ENCODE results near the gene CCDC68.

CCDC68 gene

DNA sequence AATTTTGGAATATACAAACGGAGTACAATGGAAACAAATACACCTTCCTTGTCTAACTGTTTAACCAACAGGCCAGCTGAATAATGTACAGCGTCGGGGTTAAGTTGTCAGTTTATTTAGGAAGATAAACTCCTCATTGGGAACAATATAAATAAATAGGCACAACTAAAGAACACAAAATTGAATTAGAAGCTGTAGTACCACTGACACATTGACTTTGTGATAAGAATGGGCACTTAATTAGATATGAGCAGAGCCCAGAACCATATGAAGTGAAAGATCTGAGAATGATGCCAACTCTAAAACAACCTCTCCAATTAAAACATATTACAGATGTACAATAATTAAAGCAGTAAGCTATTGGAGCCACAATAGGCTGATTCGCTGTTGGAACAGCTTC lies 44.4 kb downstream of the CCDC68 start:
- DNase-seq: no peak

DNA sequence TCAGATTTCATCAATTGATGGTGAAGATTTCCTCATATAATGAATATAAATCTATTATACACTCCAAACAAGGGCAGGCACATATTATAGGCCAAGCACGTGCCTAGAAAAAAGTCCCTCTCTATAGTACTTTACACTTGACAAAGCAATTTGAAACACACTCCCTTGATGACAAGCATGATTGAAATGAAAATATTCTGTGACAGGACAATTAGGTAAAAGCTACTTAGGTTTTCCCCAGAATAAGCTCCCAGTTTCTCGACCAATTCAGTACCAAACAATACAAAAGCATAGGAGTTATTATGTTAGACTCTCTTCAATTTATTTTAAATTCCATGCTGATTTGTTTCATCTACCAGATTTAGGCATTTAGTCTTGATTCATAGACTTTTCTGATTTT lies 47.7 kb downstream of the CCDC68 start:
- DNase-seq: no peak

DNA sequence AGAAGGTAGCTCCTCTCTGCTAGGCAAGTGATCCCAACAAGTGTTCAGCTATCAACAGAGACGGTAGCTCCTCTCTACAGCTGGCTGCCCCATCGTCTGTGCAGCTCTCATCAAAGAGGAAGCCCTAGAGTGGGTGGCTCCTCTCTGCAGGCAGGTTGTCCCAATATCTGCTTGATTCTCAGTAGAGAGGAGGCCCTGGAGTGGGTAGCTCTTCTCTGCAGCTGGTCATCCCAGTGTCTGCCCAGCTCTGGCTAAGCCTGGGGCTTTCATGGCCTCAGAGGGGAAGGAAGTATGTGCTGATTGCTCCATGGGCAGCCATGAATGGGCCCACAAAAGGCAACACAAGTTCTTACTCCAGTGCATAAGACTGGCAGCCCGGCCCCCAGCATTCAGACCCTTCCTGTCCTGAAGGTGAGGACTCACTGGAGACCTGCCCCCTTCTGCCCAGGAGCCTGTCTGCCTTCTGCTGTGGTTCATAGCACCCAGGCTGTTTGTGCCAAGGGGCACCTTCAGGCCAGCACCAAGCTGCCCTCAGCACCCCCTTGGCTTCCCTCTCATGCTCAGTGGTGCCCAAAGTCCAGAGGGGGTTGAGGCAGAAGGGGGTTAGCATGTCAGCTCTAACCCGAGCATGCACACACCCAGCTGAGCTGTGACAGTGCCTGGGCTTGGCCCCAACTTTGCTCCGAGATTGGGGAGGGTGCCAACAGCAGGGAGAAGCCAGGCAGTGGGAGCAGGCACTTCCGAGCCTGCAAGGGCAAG lies 48.9 kb downstream of the CCDC68 start:
- no peak for DNase-seq

DNA sequence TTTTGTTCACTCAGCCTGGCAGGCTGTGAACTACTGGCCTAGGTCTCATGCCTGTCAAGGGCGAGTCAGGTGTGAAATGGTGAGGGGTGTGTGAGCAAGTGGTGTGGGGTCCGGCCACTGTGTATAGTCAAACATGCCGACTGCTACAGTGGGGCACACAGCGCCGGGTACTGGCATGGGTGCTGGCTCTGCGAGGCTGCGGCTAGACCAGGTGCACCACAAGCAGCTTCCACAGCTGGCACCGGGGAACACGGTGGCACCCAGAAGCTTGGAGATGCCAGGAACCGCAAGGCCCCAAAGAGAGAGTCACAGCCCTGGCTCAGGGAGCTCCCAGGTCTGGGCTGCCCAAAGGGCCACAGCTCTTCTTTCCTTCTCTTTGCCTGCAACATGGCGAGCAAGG lies 49.7 kb downstream of the CCDC68 start:
- no peak for DNase-seq

DNA sequence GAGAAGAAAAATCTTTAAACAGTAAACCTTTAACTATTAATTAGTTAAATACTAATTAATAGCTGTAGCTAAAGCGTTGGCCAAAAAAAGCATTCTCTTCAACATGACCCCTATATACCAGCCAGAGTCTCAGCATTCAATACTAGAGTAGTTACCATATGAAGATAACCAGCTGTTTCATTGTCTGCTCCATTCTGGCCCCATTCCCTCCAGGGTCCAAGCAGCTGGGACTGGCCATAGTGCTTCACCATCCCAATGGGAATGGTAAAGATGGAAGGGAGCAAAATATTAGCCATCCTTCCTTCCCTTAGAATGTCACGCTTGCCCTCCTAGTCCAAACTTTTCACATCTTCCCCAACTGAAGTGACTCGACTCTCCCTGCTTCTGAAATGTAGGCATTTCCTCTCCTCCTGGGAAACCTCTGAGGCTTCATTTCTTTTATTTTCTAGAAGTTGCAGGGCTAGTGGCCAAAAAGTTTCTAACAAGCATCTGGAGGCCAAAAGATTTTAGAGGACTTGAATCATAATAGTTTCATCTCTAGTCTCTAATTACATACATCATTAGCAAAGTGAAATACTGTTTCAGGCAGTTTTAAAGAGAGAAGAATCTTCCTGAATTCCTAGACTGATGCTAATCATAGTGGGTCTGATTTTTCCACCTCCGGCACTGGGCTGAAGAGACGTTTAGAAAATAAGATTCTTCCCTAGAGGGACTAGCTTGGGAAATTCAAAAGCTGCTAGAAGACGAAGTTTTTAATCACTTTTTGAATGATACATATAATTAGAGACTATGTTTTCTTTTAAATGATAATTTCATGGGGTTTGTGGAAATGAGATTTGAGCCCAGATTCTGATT lies 52.7 kb downstream of the CCDC68 start:
- no peak for DNase-seq

DNA sequence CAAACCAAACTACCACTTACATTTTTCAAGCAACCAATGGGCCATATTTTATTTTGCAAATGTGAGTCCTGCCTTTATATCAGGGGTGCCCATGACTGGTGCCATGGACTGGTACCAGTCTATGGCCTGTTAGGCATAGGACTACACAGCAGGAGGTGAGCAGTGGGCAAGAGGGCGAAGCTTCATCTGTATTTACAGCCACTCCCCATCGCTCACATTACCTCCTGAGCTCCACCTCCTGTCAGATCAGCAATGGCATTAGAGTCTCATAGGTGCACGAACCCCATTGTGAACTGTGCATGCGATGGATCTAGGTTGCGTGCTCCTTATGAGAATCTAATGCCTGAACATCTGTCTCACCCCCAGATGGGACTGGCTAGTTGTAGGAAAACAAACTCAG lies 53.6 kb downstream of the CCDC68 start:
- no peak for DNase-seq

DNA sequence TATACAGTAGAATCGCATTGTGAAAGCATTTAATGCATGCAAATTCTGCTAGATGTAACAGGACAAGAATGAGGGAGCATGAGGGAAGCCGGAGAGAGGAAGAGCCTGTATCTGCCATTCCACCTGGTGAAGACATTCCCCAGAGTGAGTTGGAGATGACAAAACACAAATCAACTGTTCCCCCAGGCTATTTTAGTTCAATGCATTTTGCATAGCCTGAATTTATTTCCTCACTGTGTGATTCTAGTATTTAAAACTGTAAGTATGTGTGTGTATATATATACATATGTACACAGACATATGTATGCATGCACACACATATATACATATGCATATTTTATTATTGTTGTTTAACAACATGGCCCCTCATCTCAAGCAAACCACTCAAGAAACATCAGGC lies 54.7 kb downstream of the CCDC68 start:
- DNase-seq: no peak

DNA sequence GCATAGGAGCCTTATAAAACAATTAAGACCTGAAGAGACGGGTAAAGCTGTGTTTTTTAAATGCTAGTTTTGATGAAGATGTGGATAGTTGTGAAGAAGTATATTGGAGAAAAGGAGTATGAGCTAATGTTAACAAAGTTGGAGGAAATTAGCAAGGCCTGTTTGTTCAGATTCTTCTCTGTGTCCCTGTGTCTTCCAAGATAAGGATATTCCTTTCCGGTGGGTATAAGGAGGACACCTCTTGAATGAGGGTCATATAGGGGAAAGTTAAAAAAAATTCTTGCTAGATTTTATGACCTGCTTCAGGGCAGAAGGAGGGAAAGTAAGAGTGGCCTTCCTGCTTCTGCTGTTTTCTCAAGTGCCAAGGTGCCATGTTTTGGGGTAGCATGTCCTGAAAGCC lies 59.0 kb downstream of the CCDC68 start:
- no peak for DNase-seq

DNA sequence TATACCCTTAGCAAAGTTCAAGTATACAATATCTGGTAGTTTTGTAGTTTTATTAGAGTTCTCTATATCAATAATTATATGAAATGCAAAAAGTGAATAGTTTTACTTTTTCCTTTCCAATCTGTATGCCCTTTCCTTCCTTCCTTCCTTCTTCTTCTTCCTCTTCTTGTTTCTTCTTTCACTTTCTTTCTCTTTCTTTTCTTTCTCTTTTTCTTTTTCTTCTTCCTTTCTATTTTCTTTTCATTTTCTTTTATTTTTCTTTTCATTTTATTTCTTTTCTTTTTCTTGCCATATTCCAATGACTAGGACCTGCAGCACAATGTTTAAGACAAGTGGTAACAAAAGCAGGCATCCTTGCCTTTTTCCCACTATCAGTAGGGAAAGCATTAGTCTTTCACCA lies 59.8 kb downstream of the CCDC68 start:
- DNase-seq: no peak

DNA sequence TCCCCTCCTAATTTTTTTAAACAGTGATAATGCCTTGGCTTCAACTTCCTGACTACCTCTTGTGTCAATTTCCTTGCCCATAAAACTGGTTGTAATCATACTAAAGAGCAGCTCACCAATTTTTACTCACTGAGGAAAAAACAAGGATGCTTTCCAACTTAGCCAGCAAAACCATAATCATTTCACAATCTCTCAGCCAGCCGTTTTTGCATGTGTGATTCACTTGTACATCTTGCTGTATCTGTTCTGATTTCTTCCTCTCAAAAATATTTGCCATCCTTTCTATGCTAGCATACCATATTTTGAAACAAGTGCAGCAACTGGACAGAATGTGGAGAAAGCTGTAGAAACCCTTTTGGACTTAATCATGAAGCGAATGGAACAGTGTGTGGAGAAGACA lies 70.3 kb downstream of the CCDC68 start:
- DNase-seq: no peak

DNA sequence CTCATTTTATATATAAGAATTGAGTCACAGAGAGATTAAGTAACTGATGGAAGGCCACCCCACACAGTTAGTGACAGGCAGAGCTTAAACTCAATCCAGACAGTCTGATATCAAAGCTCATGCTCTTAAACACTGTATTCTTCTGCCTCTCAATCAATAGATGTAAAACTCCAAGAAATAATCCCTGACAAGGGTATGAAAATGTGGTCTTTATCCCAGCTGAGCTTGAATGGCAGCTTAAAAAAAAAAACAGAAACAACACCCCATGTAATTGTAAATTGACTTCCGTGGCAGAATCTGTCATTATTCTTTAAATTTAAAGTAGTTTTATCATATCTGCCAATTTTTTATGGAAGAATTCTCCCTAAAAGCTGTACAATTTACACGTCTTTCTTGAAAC lies 70.9 kb downstream of the CCDC68 start:
- no peak for DNase-seq

DNA sequence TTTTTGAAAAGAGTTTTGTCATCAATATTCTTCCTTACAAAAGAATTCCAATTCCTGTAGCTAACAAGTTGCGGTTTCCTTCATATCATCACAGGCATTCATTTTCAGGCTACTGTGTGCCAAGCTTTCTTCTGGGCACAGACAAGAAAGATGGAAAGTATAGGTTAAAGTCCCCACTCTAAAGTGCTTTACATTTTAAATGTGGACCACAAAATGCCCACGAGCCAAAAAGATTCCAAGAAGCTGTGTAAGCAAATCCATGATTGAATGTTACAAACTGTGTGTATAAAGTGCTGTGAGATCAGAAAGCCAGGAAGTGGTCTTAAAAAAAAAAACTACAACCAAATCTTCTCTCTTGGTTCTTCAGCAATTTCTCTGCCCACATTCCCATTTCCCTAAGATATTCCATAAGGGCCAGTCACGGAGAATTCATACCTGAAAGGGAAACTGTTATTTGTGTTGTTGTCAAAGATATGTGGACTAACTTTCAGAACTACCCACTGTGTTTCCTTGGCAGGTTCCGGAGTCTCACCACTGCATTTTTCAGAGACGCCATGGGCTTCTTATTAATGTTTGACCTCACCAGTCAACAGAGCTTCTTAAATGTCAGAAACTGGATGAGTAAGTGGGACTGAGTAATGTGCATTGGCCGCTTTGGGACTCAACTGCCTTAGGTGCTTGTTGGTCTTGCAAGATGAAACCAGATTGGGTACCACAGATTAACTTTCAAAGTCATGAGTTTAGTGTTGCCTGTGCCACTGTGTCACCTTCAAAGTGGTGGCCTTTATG lies 75.3 kb downstream of the CCDC68 start:
- no peak for DNase-seq

DNA sequence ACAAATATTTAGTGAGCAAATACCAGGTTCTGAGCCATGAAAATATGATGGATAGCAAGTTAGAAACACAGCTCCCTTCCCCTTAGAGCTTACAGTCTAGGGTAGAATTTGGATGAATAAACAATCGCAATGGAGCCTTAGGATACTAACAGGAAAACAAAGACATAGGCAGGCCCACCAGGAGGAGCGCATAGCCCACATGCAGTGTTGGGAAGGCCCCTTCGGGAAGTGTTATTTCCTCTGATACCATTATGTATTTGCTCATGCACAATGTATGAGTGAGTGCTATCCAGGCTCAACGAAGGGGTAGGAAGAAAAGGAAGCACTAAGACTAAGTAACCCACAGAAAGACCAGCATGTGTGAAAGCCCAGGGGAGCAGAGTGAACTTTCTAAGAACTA lies 76.9 kb downstream of the CCDC68 start:
- no peak for DNase-seq

DNA sequence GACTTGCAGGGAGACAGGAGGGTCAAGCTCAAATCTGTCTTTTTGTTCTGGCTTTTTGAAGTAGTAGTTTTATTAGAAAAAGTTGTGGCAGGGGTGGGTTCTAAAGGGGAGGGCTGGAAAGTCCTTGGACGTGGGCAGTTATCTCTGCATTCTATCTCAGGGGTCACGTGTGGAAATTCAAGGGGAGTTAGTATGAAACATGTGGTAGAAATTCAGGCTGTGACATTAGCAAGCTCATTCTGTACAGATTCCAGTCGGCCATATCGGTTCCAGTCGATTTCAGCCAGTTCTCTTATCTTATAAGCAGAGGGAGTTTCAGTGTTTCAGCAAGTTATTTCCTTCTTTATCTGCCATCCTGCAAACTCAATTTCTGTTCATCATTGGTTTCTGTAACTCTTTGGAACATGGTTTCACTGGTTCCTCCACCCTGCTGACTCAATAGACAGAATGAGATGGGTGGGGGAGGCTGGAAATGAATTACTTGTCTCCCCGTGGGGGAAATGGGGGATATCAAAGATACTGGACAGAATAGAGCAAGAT lies 78.0 kb downstream of the CCDC68 start:
- no peak for DNase-seq

DNA sequence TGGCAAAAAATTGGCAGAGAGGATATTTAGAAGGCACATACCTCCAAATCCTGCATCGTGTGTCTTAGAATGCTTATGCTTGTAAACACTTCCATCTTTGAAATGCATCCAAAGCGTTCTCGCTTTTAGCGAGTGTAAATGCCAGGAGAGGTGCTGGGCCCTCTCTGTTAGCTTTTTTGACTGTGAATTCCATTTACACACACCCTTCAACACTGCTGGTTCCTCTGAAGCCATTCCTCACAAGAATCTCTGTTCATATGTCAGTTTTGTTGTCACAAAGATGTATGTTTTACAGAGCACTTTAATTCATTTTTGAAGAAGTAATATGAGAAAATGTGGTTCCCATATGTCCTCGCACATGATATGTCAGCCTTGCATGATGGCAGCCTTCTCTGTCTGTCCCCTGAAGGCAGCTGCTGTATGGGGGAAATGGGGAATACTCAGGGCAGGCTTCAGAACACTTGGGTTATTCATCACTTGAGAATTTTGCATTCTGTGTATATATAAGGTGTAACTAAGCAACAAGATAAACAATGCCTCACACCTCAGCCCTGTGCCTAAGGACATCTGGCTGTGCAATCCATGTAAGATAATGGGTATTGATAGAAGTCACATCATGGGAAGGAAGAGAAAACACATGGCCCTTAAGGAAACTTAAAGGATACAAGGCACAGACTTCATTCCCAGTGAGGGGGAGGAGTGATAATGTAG lies 78.7 kb downstream of the CCDC68 start:
- DNase-seq: no peak

DNA sequence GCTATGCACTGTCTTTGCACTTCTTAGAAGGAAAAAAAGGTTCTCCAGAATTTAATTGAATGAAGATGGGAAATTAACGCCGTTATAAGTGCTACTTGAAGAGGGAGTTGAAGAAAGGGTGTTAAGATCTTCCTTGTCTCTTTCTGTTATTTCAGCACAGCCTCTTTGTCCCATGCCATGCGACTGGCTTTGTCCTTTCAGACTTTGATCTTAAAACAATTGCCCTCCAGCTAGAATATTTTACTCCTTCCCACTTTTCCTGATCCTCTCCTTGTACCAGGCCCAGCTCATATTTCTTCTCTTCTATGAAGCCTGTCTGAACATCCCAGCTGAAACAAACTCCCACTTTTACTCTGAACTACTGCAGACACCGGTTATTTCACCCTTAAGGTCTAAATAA lies 79.6 kb downstream of the CCDC68 start:
- no peak for DNase-seq

DNA sequence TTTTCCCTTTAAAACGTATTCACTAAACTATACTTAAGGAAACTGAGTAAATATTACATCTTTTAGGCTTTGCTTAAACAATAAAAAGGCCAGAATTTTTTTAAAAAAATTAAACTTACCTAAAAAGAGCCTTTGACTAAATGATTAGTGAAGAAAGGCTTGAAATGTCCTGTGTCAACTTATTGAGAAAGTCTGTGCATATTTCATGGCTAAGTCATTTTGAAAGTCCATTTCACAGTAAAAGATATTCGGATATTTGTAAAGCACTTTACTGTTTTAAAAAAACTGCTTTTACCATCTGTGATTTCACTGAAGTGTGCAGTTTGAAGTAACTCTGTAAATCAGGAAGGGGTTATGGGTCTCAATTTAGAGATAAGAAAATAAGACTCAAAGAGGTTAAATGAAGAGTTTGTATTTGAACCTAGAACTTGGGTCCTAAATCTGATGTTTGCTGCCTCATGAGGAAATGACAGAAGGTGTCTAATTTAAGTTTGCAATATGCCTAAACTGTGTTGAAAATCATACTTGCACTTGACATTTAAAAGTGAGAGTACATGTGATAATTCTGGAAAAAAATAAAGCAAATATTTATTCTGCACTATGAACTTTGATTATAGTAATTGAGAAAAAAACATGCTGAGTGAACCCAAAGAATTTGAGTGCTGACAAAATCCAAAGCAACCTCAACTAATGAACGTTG lies 80.5 kb downstream of the CCDC68 start:
- DNase-seq: no peak

DNA sequence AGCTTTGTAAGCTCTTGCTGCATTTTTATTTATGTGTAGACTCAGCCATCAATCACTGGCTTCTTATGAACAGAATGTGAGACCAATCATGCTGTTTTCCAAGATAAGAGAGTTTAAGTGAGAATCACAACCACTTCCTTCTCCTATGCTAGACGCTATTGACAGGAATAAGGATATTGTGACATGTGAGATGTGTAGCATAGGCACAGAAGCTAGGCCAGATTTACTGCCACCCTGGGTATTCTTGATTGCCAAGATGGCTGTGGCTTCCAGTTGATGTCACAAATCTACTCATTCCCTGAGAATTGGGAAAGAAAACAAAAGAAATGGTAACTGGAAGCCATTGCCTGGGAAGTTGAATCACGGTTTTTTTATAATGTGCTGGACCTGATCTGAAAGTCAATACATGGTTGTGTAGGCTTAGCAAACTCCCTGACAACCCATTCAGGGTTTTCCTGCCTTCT lies 81.1 kb downstream of the CCDC68 start:
- DNase-seq: no peak

DNA sequence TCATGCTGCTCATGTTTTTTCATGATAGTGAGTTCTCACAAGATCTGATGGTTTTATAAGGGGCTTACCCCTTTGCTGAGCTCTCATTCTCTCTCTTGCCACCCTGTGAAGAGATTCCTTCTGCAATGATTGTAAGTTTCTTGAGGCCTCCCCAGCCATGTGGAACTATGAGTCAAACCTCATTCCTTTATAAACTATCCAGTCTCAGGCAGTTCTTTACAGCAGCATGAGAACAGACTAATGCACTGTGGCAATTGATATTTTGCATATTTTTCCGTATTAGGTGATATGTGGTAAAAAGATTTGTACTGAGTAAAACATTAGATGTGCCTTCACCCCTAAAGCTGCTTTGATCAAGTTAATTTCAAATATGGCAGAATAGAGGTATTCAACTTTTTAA lies 82.2 kb downstream of the CCDC68 start:
- no peak for DNase-seq

DNA sequence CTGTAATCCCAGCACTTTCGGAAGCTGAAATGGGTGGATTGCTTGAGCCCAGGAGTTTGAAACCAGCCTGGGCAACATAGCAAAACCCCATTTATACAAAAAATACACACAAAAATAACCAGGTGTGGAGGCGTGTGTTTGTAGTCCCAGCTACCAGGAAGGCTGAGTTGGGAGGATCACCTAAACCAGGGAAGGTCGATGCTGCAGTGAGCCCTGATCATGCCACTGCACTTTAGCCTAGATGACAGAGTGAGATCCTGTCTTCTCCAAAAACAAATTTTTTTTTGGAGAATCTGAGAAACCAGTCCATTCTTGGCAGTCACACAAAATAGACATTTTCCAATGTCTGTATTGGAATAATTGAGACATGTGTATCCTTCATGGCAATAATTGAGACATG lies 84.2 kb downstream of the CCDC68 start:
- DNase-seq: no peak

DNA sequence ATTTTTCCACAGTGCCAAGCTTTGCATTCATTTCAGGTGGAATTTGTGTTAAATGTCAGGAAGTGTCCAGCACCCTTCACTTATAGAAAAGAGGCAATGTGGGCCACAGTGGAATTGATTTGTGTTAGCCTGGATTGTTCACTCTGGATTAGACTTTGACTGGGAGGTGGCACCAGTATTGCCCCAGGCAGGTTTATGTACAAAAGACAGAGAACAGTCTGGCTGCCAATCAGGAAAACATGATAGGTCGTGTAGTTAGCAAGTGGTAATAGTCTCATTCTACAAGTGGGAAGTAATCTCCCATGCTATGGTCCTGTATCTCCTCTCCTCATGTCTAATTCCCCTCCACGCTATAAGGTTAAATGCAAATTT lies 85.4 kb downstream of the CCDC68 start:
- DNase-seq: no peak

DNA sequence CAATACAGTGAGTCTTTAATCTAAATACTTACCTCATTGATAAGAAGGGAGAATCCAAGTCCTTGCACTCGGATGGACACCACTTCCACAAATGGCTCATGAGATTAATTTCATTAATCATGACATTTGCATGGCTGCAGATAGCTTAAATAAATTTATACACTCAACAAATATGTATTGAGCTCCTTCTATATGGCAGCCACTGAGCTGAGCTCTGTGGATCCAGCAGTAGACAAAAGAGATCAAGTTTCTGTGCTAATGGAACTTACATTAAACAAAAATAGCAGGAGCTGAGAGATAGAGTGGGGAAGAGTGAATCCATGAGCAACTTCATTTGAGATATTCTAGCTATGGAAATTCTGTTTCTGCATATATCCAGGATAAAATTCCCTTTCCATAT lies 86.6 kb downstream of the CCDC68 start:
- DNase-seq: no peak

Measured in NCI-H510A treated with DMSO at 0.1 percent for 48 hours (cell line).